Bronchial epithelial cell (primary cell): ENCODE measurements around the gene MYMK. TPM values are rescaled to one million over a fixed set of nuclear protein-coding genes. Genes with fewer than 3 reads are reported as not detected.

Experiments
- DNase-seq: peaks from one replicate; pipeline ENCODE4 v3.0.0-alpha.2; 2010; ENCODE audit warnings: low read depth
- FAIRE-seq: peaks from 2 replicates; lab custom pipeline; 2011; peaks lifted over from hg19 to GRCh38; lab: Jason Lieb, UNC
- H3K27me3 ChIP-seq: 2 replicates; pipeline ENCODE4 v1.5.1; 2011; ENCODE audit warnings: low read length; ENCODE audit not compliant: control insufficient read depth, insufficient read depth
- H3K36me3 ChIP-seq: 2 replicates; pipeline ENCODE4 v1.5.1; 2011; ENCODE audit warnings: low read length; ENCODE audit not compliant: control insufficient read depth, insufficient read depth
- H3K4me3 ChIP-seq: 2 replicates; pipeline ENCODE4 v1.5.1; 2011; ENCODE audit warnings: mild to moderate bottlenecking, low read depth, low read length, control low read depth
- total RNA-seq: library from RNA; depleted of rRNA; stranded (reverse); fragments of >200 nt; gene quantifications from 2 replicates; pipeline ENCODE4 v1.2.1, GENCODE V29; 2014
- TF ChIP-seq, protein P1 (sequence below): IDR thresholded peaks from 2 replicates; pipeline ENCODE4 v1.5.1; 2011; ENCODE audit warnings: mild to moderate bottlenecking, moderate library complexity, low read length, control low read depth, inconsistent platforms; ENCODE audit not compliant: insufficient read depth, severe bottlenecking

MYMK gene
- total RNA-seq, 1 donor from 2014 or later = not detected

GRCh38 chr9:133515240-133515610 is 9.5 kb downstream of the MYMK start:
- TF ChIP-seq, protein P1, sequence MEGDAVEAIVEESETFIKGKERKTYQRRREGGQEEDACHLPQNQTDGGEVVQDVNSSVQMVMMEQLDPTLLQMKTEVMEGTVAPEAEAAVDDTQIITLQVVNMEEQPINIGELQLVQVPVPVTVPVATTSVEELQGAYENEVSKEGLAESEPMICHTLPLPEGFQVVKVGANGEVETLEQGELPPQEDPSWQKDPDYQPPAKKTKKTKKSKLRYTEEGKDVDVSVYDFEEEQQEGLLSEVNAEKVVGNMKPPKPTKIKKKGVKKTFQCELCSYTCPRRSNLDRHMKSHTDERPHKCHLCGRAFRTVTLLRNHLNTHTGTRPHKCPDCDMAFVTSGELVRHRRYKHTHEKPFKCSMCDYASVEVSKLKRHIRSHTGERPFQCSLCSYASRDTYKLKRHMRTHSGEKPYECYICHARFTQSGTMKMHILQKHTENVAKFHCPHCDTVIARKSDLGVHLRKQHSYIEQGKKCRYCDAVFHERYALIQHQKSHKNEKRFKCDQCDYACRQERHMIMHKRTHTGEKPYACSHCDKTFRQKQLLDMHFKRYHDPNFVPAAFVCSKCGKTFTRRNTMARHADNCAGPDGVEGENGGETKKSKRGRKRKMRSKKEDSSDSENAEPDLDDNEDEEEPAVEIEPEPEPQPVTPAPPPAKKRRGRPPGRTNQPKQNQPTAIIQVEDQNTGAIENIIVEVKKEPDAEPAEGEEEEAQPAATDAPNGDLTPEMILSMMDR = no peak
- Histone ChIP-seq H3K4me3 (no peak overlapping the region), H3K36me3 (no peaks in the 10 kb centered on the region), H3K27me3 (no peaks in the 10 kb centered on the region)
- FAIRE-seq (no peak), DNase-seq (no peak)

GRCh38 chr9:133514460-133515239 is 10.1 kb downstream of the MYMK start:
- no peak overlapping the region for H3K4me3 ChIP-seq
- no peak for DNase-seq
- TF ChIP-seq, protein P1 = no peak
- no peaks in the 10 kb centered on the region for H3K27me3 ChIP-seq
- FAIRE-seq = no peak
- H3K36me3 ChIP-seq = no peaks in the 10 kb centered on the region

DNA sequence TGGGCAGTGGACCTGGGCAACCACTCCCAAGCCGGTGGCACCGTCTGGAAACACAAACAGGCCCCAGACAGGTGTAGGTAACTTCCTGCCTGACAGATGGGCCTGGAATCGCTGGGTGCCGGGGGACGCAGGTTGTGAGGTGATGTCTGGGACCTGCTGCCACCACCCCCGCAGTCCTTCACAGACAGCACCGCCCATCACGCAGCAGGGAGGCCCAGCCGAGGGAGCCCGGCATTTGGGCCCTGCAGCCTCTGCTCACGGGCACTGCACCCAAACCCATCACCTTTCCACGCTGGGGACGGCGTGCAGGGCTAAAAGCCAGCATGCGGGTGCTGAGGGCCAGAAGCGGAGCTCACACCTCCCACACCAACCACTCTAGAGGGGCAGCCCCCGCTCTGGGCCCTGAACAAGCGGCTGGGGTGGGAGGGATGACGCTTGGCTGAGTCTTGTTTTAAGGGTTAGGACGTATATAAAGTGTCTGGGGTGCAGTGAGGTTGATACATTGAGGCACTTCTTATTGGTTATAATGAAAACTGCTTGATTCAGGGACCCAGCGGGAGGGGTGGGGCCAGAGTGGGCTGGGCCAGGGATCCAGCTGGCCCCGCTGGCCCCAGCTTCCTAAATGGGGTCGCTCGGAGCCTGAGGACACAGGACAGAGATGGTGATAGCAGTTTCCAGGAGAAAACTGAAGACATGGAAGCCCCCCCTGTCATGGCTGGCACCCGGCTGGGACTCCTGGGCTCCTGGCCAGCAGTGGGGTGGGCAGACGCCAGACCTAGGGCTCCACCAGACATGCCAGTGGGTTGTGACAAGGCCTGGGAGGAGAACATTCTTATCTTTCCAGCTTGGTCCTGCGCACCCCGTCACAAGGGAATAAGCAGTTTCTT is 11.3 kb downstream of the MYMK start:
- FAIRE-seq = no peak

GRCh38 chr9:133512253-133513213 is 12.2 kb downstream of the MYMK start:
- TF ChIP-seq, protein P1 = no peak
- H3K4me3 ChIP-seq = no peak overlapping the region
- FAIRE-seq = peak; percentile 99
- no peaks in the 10 kb centered on the region for H3K36me3 ChIP-seq
- peaks cover 3% of the 10 kb centered on the region for H3K27me3 ChIP-seq
- DNase-seq = no peak

More for the DNA sequence above, 11.3 kb downstream of the MYMK start:
- Histone ChIP-seq H3K36me3 (no peaks in the 10 kb centered on the region), H3K27me3 (no peaks in the 10 kb centered on the region), H3K4me3 (no peak overlapping the region)
- TF ChIP-seq, protein P1 = no peak
- DNase-seq = no peak

DNA sequence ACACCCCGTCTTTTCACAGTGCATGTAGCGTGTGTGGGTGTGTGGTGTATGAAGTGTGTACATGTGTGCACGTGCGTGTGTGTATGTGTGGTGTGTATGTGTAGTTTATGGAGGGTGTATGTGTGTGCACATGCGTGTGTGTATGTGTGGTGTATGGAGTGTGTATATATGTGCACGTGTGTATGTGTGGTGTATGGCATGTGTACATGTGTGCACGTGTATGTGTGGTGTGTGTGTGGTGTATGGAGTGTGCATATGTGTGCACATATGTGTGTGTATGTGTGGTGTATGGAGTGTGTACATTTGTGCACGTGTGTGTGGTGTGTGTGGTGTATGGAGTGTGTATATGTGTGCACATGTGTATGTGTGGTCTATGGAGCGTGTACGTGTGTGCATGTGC is 13.2 kb downstream of the MYMK start:
- H3K36me3 ChIP-seq = no peaks in the 10 kb centered on the region
- FAIRE-seq (no peak), DNase-seq (no peak)
- TF ChIP-seq, protein P1 = no peak
- no peak overlapping the region for H3K4me3 ChIP-seq
- peaks cover 3% of the 10 kb centered on the region for H3K27me3 ChIP-seq
